ENCODE results near the gene RALGAPA1. TPM values are rescaled to one million over a fixed set of nuclear protein-coding genes. Genes with fewer than 3 reads are reported as not detected.
"Not testable (repeated sequence)": the region's sequence is repeated elsewhere in the genome, so short reads cannot be mapped to it uniquely, and the experiment has no call there.

Gene RALGAPA1
- total RNA-seq: 10 to 100 TPM; 30.4 to 40.8 TPM
- long read RNA-seq, partial matches to known transcripts: 5 of 5 reads
- long read RNA-seq, other reads (novel, unspliced or antisense): 0 of 5 reads

GRCh38 chr14:35808638-35809563 lies at the start of gene RALGAPA1:
Gene RALGAPA1, minus strand, starts transcription at chr14:35809295. Its CDS starts 460 bp downstream, at chr14:35808835.
- DNase-seq (peak; percentile 95), ATAC-seq (peak; percentile 99 to 100)
- intact Hi-C loops (cut with DNase I): not testable (repeated sequence)

GRCh38 chr14:35858521-35859209 lies 49.6 kb upstream of the RALGAPA1 start:
- ATAC-seq: no peak
- intact Hi-C loops (cut with DNase I): no loop called here
- no peak for DNase-seq

GRCh38 chr14:35855876-35856481 lies 46.9 kb upstream of the RALGAPA1 start:
- DNase-seq (no peak), ATAC-seq (no peak)

GRCh38 chr14:35854696-35855270 lies 45.7 kb upstream of the RALGAPA1 start:
- no peak for DNase-seq
- no peak for ATAC-seq
- intact Hi-C loops (cut with DNase I): no loop called here

More at GRCh38 chr14:35855876-35856481, 46.9 kb upstream of the RALGAPA1 start:
- intact Hi-C loops (cut with DNase I): no loop called here

GRCh38 chr14:35853225-35853624 lies 44.1 kb upstream of the RALGAPA1 start:
- ATAC-seq (no peak), DNase-seq (no peak)
- intact Hi-C loops (cut with DNase I): no loop called here

GRCh38 chr14:35851823-35852222 lies 42.7 kb upstream of the RALGAPA1 start:
- intact Hi-C loops (cut with DNase I): no loop called here
- no peak for ATAC-seq
- no peak for DNase-seq

GRCh38 chr14:35849122-35849521 lies 40.0 kb upstream of the RALGAPA1 start:
- intact Hi-C loops (cut with DNase I): no loop called here
- DNase-seq: no peak
- ATAC-seq: no peak

GRCh38 chr14:35847636-35848035 lies 38.5 kb upstream of the RALGAPA1 start:
- DNase-seq (no peak), ATAC-seq (no peak)
- intact Hi-C loops (cut with DNase I): no loop called here

GRCh38 chr14:35844494-35844893 lies 35.4 kb upstream of the RALGAPA1 start:
- DNase-seq (no peak), ATAC-seq (no peak)
- intact Hi-C loops (cut with DNase I): no loop called here

- intact Hi-C loops (cut with DNase I); ATAC-seq; DNase-seq: not testable (repeated sequence)
Measured at GRCh38 chr14:35842245-35842644, 33.1 kb upstream of the RALGAPA1 start.

- not testable (repeated sequence) for DNase-seq, ATAC-seq
Measured at GRCh38 chr14:35841704-35842103, 32.6 kb upstream of the RALGAPA1 start.

GRCh38 chr14:35835208-35835982 lies 26.3 kb upstream of the RALGAPA1 start:
- peak in 1 of 2 donors; percentile 44 for ATAC-seq
- DNase-seq: no peak
- intact Hi-C loops (cut with DNase I): no loop called here

More at GRCh38 chr14:35841704-35842103, 32.6 kb upstream of the RALGAPA1 start:
- intact Hi-C loops (cut with DNase I): not testable (repeated sequence)

GRCh38 chr14:35829449-35829848 lies 20.4 kb upstream of the RALGAPA1 start:
- intact Hi-C loops (cut with DNase I): no loop called here
- no peak for DNase-seq
- ATAC-seq: no peak

GRCh38 chr14:35827678-35828472 lies 18.8 kb upstream of the RALGAPA1 start:
- no peak for ATAC-seq
- DNase-seq: no peak
- intact Hi-C loops (cut with DNase I): no loop called here

GRCh38 chr14:35826952-35827416 lies 17.9 kb upstream of the RALGAPA1 start:
- intact Hi-C loops (cut with DNase I): no loop called here
- ATAC-seq (no peak), DNase-seq (no peak)

GRCh38 chr14:35826218-35826951 lies 17.3 kb upstream of the RALGAPA1 start, which contains the start of gene BRMS1L:
Gene BRMS1L, plus strand, starts transcription at chr14:35826338. Its CDS starts 179 bp downstream, at chr14:35826517.
- intact Hi-C loops (cut with DNase I): no loop called here
- ATAC-seq: peak; percentile 98 to 99
- peak; percentile 99 for DNase-seq

- intact Hi-C loops (cut with DNase I): no loop called here
- no peak for ATAC-seq
- no peak for DNase-seq
Measured at GRCh38 chr14:35825968-35826217, 16.8 kb upstream of the RALGAPA1 start.
